ENCODE results near the gene EMC8. TPM values are rescaled to one million over a fixed set of nuclear protein-coding genes. Genes with fewer than 3 reads are reported as not detected.
A peak's percentile ranks its signal among the peaks of the same experiment; 100 is the strongest.

Gene EMC8
- total RNA-seq, 1 donor from 2014 or later: 19.3 TPM

- ATAC-seq: peak; percentile 41
Observed at GRCh38 chr16:85752511-85753420, 46.6 kb downstream of the EMC8 start.

- peak; percentile 56 for ATAC-seq
Observed at GRCh38 chr16:85751698-85752501, 47.4 kb downstream of the EMC8 start.

- peak; percentile 60 for ATAC-seq
Observed at GRCh38 chr16:85750827-85751697, 48.3 kb downstream of the EMC8 start, which contains the start of gene C16orf74. C16orf74 (minus strand) TSS chr16:85751096; CDS start chr16:85735217, 15,879 bp downstream.

- ATAC-seq: no peak
Observed at GRCh38 chr16:85750146-85750826, 49.1 kb downstream of the EMC8 start.

- ATAC-seq: peak; percentile 2
Observed at GRCh38 chr16:85749771-85750145, 49.6 kb downstream of the EMC8 start.

GRCh38 chr16:85746460-85747215 is 52.7 kb downstream of the EMC8 start:
- peak; percentile 90 for ATAC-seq

- ATAC-seq: no peak
Observed at GRCh38 chr16:85738923-85739715, 60.2 kb downstream of the EMC8 start.

GRCh38 chr16:85736921-85737320 is 62.4 kb downstream of the EMC8 start:
- ATAC-seq: no peak

- ATAC-seq: no peak
Observed at GRCh38 chr16:85735946-85736345, 63.4 kb downstream of the EMC8 start.

GRCh38 chr16:85735225-85735635 is 64.1 kb downstream of the EMC8 start:
- ATAC-seq: peak; percentile 19

GRCh38 chr16:85734311-85735017 is 64.9 kb downstream of the EMC8 start:
- no peak for ATAC-seq

GRCh38 chr16:85733839-85734170 is 65.5 kb downstream of the EMC8 start:
- no peak for ATAC-seq

- peak; percentile 13 for ATAC-seq
Observed at GRCh38 chr16:85733155-85733838, 66.0 kb downstream of the EMC8 start.

- ATAC-seq: no peak
Observed at GRCh38 chr16:85731179-85731578, 68.2 kb downstream of the EMC8 start.

GRCh38 chr16:85730186-85730465 is 69.2 kb downstream of the EMC8 start:
- ATAC-seq: no peak

GRCh38 chr16:85729452-85730185 is 69.7 kb downstream of the EMC8 start:
- no peak for ATAC-seq

- ATAC-seq: no peak
Observed at GRCh38 chr16:85728879-85729278, 70.5 kb downstream of the EMC8 start.

All from esophagus mucosa (tissue), 1 donor.